Measurements from ENCODE around the gene RNF207.

The RNF207 gene

GRCh38 chr1:6205849-6206519 is at the start of gene RNF207:
Gene RNF207 (plus strand): TSS chr1:6206119. CDS start chr1:6206536, 417 bp downstream.
- no peak for DNase-seq (ENCODE audit: low read depth)

DNA sequence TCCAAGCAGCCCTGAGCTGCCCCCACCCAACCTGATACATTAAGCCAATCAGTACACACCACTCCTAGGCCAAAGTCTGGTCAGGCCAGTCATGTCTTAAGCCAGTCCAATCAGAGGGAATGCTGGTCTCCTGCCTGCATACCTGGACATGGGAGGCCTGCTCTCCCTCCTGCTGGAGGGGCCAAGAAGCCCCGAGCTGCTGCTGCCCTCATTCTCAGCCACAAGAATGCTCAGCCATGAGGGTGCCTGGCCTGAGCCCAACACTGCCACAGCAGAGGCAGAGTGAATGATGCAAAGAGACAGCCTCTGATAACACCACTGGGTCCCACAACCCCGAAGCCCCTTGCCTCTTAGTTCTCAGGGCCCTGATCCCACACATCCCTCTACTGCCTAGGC is 48.8 kb upstream of the RNF207 start:
- DNase-seq (ENCODE audit: low read depth), result no peak

- no peak for DNase-seq (ENCODE audit: low read depth)
These were observed 48.3 kb upstream of the RNF207 start for GRCh38 chr1:6157528-6158174.

- DNase-seq (ENCODE audit: low read depth), result no peak
These were observed 47.7 kb upstream of the RNF207 start for GRCh38 chr1:6158181-6158580.

DNA sequence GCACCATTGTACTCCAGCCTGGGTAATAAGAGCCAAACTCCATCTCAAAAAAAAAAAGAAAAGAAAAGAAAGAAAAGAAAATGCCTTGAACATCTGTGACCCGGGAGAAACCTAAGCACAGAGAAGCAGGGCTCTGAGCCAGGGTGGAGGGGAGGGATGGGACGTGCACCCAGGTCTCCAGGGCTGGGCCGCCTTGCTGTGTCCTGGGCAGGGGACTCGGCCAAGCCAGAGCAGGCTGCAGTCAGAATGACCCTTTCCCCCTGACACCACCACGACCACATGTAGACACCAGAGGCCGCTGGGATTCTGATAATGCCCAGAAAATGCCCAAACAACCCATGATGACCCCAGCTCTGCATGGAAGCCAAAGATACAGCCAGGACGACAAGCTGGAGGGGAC is 43.6 kb upstream of the RNF207 start:
- DNase-seq (ENCODE audit: low read depth), result no peak

GRCh38 chr1:6162773-6163172 is 43.1 kb upstream of the RNF207 start:
- no peak for DNase-seq (ENCODE audit: low read depth)

DNA sequence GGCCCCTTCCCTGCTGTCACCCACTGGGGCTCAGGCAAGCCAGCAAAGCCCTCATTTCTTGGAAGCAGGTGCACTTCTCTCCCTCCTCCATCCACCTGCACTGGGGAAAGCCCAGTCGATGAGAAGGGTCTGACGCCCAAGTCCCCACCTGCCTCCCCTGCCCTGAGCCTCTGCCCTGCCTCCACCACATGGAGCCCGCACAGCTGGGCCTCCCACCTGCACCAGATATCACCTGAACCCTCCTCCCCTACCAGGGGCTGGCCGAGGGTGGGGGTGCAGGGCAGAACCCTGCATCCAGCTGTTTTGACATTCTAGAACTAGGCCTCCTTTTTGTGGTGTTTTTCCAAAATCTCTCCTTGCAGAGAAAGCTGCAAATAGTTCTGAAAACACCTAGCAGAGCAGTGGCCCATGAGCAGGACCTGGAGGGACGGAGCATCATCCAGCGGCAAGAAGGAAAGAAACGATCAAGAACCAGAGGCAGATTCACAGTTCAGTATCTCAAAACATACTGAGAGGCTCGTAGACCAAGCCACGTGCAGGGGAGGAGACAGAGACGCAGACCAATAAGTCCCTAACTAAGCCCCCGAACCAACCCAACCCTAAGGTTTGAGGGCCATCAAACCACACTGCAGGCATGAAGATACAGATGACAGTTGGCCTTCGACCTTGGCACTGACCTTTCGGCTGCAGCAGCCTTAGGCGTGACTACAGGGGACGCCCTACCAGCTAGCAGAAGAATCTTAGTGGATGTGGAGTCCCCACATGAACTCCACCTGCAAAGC is 42.5 kb upstream of the RNF207 start:
- no peak for DNase-seq (ENCODE audit: low read depth)

- DNase-seq (ENCODE audit: low read depth), result no peak
These were observed 41.8 kb upstream of the RNF207 start for GRCh38 chr1:6163973-6164617.

- DNase-seq (ENCODE audit: low read depth), result no peak
These were observed 40.9 kb upstream of the RNF207 start for GRCh38 chr1:6165027-6165426.

DNA sequence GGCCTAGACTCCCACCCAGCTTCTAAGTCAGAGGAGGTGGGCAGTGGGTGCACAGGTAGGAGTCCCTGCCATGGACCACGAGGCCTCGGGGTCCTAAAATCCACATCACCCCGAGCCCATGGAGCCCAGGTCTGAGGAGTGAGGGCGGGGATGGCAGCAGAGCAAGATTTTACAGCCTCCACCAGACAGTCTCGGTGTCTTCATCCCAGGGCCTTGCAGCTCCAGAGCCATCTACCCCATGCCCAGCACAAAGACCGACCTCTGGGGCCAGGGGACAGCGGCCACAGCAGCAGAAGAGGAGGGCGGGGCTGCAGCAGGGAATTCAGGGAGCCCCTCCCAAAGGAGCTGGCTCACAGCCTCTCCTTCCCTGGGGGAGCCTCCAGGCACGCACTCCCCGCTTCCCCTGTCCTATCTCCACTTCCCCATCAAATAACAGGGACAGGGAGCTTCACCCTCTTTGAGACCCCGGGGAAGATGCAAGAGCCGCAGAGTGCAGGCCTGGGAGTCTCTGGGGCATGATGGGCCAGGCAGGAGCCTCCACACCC is 40.4 kb upstream of the RNF207 start:
- no peak for DNase-seq (ENCODE audit: low read depth)

- no peak for DNase-seq (ENCODE audit: low read depth)
These were observed 39.7 kb upstream of the RNF207 start for GRCh38 chr1:6166221-6166620.

DNA sequence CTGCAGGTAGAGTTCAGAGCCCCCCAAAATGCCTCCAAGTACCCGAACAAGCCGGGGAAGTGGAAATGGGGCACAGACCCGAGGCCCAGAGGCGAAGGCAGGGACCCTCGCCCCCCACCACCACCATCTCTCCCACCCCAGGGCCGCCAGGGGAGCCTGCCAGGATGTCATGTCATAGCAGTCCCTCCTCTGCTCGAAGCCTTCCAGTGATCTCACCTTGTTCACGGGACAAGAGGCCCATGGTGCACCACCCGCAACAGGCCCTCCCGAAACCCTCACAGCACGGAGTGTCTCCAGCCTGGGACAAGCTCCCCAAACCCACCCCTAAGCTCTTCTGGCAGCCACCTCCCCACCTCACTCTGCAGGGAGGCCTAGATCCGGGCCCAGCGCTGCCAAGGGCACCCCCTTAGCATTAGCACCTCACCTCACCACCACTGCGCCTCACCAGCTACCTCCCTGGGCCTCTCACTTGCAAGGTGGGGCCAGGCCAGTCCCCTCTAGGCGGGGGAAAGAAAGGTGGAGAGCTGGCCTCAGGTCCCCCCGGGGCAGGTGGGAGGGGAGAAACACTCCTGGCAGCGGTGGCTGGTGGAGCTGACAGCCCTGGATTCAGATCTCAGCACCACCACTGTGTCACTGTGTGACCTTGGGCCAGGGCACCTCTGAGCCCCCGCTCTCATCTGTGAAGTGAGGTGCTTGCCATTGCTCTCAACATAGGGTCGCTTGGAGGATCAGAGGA is 39.1 kb upstream of the RNF207 start:
- DNase-seq (ENCODE audit: low read depth), result no peak

DNA sequence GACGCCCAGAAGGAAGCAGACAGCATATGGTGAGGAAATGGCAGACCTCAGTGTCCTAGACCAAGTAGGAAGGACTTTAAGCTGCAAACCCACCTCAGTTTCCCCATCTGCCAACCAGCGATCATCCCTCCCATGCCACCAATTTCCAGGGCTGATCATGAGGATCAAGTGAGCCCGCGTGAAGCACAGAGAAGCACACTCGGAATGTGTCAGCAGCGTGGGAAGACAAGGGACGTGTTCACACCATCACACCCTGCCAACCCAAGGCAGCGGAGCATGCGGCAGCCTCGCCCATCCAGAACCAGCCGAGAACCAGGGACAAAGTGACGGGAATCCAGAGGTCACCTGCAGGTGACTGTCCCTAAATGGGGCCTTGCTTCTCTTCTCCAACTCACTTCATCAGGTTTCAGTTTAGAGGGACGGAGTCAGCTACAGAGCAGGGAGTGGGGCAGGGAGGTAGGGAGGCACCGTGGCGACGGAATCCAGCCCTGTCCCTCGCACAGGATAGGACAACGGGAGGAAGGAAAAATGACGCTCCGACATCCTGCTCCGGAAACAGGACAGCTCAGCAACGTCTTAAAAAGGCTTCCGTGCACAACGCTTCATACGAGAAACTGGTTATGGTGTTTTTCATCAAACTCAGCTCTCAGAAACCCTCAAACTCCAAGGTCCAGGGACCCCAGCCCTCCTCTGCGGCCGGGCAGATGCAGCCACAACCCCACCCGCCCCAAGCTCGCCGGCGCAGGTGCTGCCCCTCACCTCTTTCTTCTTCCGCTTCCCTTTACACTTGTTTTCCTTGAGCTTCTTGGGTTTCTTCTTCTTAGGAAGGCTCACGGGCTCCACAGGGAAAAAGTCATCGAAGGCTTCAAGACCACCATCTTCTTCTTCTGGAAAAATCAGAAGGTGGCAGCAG is 38.3 kb upstream of the RNF207 start:
- DNase-seq (ENCODE audit: low read depth), result no peak

- DNase-seq (ENCODE audit: low read depth), result no peak
These were observed 36.9 kb upstream of the RNF207 start for GRCh38 chr1:6168947-6169586.

DNA sequence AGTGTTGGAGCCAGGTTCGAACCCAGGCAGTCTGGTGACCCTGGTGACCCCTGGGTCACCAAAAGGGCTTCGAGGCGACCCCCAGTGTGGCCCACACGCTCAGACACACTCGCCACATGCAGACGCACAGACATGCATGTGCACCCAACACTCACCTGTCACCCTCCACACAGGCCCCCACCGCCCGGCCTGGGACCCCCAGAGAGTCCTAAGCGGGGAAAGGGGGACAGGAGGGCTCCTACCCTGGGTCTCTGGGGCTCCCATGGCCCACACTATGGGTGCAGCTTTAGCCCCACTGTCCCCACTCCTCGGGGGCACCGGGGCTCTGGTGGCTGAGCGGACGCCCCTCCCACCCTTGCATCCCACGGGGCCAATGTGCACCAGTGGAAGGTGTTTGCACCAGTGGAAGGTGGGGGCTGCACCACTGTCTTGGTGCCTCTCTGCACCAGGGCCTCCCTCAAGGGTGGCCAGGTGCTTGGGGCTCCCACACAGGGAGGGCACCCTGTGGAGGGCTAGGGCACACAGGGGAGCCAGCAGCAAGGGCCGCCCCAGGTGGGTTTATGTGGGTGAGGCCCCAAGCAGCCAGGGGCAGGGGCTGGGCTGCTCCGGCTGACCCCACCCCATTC is 35.7 kb upstream of the RNF207 start:
- DNase-seq (ENCODE audit: low read depth), result no peak

- DNase-seq (ENCODE audit: low read depth), result no peak
These were observed 35.1 kb upstream of the RNF207 start for GRCh38 chr1:6170742-6171201.

DNA sequence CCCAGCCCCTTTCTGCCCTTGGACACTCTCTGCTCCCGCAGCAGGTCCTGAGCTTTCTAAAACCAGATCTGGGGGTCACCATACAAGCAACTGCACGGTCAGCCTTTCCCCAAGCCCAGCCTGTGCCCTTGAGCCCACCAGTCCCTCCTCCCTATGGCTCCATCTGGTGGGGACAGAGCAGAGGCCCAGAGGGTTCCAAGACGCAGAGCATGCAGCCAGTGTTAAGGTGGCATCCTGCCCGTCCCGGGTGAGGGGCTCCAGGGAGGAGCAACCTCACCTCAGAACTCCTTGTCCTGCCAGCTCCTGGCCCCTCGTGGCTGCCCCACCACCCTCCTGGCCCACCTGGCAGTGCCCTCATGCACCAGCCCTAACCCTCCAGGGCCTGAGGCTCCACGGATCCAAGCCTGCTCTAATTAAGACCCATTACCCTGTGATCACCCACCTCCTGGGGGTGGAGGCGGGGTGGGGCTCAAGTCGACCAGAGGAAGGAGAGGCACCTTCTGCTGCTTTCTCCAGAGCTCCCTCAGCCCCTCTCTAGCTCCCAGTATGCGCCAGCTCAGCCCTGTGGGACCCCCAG is 34.3 kb upstream of the RNF207 start:
- no peak for DNase-seq (ENCODE audit: low read depth)

DNA sequence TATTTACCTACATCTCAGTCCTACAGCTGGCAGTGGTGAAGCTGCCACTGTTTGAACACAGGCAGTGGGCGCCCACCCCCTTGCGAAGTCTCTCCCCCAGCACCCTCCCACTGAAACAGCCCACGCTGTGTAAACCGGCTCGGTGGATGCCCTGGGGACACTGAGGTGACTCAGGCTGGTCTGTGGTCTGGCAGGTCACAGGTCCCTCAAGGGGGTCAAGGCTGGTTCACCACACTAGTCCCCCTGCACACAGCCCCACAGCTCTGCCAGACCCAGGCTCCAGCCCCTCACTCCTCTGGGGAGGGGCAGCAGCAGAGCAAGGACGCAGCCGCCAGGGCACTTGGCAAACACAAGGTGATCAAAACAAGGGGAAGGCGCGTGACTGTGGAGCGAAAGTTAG is 33.4 kb upstream of the RNF207 start:
- DNase-seq (ENCODE audit: low read depth), result no peak
